ENCODE measurements around the gene LRRC8E. TPM values are rescaled to one million over a fixed set of nuclear protein-coding genes. Genes with fewer than 3 reads are reported as not detected.

Gene LRRC8E
- total and polyA plus RNA-seq, 2 of the 8 experiments (the other 6 are each of a cell fraction or from before 2014, with no cell fraction given), result 2.7 to 2.9 TPM

- TF ChIP-seq CHD7 (IDR thresholded peaks at IDR 0.05; ENCODE audit: insufficient replicate concordance, low read length) (no peak), RBBP5 (IDR thresholded peaks at IDR 0.05; ENCODE audit: borderline replicate concordance, low read depth, low read length) (no peak), NRF1 (IDR thresholded peaks at IDR 0.05; ENCODE audit: low read depth, low read length) (no peak), KDM1A (IDR thresholded peaks at IDR 0.05; ENCODE audit: borderline replicate concordance, low read length) (no peak), NANOG (IDR thresholded peaks at IDR 0.05; ENCODE audit: insufficient read depth, low read depth, low read length, poor library complexity, severe bottlenecking) (no peak), CBX5 (IDR thresholded peaks at IDR 0.05; ENCODE audit: low read depth, low read length) (no peak), BRCA1 (IDR thresholded peaks at IDR 0.05; ENCODE audit: low read depth, low read length) (no peak), CREB1 (IDR thresholded peaks at IDR 0.05) (no peak), MAX (IDR thresholded peaks at IDR 0.05) (no peak), ZNF274 (IDR thresholded peaks at IDR 0.05; ENCODE audit: borderline replicate concordance, extremely low read depth, low read length) (no peak), RAD21 (IDR thresholded peaks at IDR 0.05 in 1 of 2, conservative IDR thresholded peaks at IDR 0.05 in 1 of 2; ENCODE audit: low read depth in 2 of 2, low read length in 2 of 2) (no peak), POU5F1 (IDR thresholded peaks at IDR 0.05; ENCODE audit: low read depth, low read length) (no peak)
These were observed 34.6 kb upstream of the LRRC8E start (continued) for GRCh38 chr19:7853770-7854128.

Measured in H1 (cell line).